Measurements from ENCODE around the gene TTC34.

- TF ChIP-seq, protein P1, sequence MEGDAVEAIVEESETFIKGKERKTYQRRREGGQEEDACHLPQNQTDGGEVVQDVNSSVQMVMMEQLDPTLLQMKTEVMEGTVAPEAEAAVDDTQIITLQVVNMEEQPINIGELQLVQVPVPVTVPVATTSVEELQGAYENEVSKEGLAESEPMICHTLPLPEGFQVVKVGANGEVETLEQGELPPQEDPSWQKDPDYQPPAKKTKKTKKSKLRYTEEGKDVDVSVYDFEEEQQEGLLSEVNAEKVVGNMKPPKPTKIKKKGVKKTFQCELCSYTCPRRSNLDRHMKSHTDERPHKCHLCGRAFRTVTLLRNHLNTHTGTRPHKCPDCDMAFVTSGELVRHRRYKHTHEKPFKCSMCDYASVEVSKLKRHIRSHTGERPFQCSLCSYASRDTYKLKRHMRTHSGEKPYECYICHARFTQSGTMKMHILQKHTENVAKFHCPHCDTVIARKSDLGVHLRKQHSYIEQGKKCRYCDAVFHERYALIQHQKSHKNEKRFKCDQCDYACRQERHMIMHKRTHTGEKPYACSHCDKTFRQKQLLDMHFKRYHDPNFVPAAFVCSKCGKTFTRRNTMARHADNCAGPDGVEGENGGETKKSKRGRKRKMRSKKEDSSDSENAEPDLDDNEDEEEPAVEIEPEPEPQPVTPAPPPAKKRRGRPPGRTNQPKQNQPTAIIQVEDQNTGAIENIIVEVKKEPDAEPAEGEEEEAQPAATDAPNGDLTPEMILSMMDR (conservative IDR thresholded peaks at IDR 0.05; ENCODE audit: low read depth, low read length) = no peak
- no peak for TF ChIP-seq MXI1 (IDR thresholded peaks at IDR 0.05; ENCODE audit: borderline replicate concordance, low read depth, low read length)
- no peak for TF ChIP-seq MAZ (IDR thresholded peaks at IDR 0.05; ENCODE audit: borderline replicate concordance, low read depth, low read length)
- no peak for TF ChIP-seq POLR2A (IDR thresholded peaks at IDR 0.05; ENCODE audit: low read depth, low read length)
- no peak for TF ChIP-seq BHLHE40 (IDR thresholded peaks at IDR 0.05; ENCODE audit: low read depth, low read length)
- no peak for TF ChIP-seq USF2 (IDR thresholded peaks at IDR 0.05; ENCODE audit: low read depth, low read length)
- no peak for TF ChIP-seq RCOR1 (IDR thresholded peaks at IDR 0.05; ENCODE audit: insufficient replicate concordance, low read length)
- TF ChIP-seq CEBPB (IDR thresholded peaks at IDR 0.05; ENCODE audit: low read depth, low read length) = no peak
- no peak for TF ChIP-seq RAD21 (IDR thresholded peaks at IDR 0.05; ENCODE audit: low read length)
- no peak for TF ChIP-seq MAFK (IDR thresholded peaks at IDR 0.05; ENCODE audit: low read depth, low read length)
- TF ChIP-seq SMC3 (IDR thresholded peaks at IDR 0.05; ENCODE audit: low read depth, low read length) = no peak
- TF ChIP-seq, protein P2, sequence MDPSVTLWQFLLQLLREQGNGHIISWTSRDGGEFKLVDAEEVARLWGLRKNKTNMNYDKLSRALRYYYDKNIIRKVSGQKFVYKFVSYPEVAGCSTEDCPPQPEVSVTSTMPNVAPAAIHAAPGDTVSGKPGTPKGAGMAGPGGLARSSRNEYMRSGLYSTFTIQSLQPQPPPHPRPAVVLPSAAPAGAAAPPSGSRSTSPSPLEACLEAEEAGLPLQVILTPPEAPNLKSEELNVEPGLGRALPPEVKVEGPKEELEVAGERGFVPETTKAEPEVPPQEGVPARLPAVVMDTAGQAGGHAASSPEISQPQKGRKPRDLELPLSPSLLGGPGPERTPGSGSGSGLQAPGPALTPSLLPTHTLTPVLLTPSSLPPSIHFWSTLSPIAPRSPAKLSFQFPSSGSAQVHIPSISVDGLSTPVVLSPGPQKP (IDR thresholded peaks at IDR 0.05; ENCODE audit: borderline replicate concordance, low read depth, low read length) = no peak
Observed at GRCh38 chr1:2610036-2610959, 191.2 kb downstream of the TTC34 start.
